H1 (cell line): ENCODE measurements around the gene SPATA21. TPM values are rescaled to one million over a fixed set of nuclear protein-coding genes. Genes with fewer than 3 reads are reported as not detected.

Experiments
- ASH2L ChIP-seq: fragments of 200-600, 300-600 bp; sonication (generic); IDR thresholded peaks from one replicate; pipeline ENCODE4 v1.7.1; 2017; ENCODE audit warnings: low read length
- POU5F1 ChIP-seq: IDR thresholded peaks from 2 replicates; pipeline ENCODE4 v1.6.1; 2011; ENCODE audit warnings: low read depth, mild to moderate bottlenecking, low read length, moderate library complexity
- SUZ12 ChIP-seq: fragments of 200-600 bp; sonication (generic); IDR thresholded peaks from 2 replicates; pipeline ENCODE4 v1.6.1; 2012; ENCODE audit warnings: mild to moderate bottlenecking, inconsistent platforms, low read length, moderate library complexity, mixed read lengths
- TAF1 ChIP-seq: IDR thresholded peaks from 2 replicates; pipeline ENCODE4 v1.6.1; 2011; ENCODE audit warnings: mild to moderate bottlenecking, low read depth, low read length
- polyA plus RNA-seq, 7 experiments: library from polyadenylated mRNA; depleted of rRNA in 3 of 7; stranded (reverse) in 5 of 7; unstranded in 2 of 7; fragments of >200 nt in 5 of 7; fragments of 200-250 nt in 2 of 7; gene quantifications; 1 replicate in 5 of 7; 2 replicates in 1 of 7; 4 replicates in 1 of 7; pipeline versions ENCODE4 v1.2.1 to v1.2.3, GENCODE V29; 2011 to 2013; ENCODE audit warnings: missing spikeins in 2 of 7, mixed read lengths in 2 of 7
- total RNA-seq: library from RNA; stranded (reverse); fragmentation: NEBNext Ultra II Directional; extraction: Animal tissue kit (Norgen Biotek cat#: 25700); gene quantifications from 2 replicates; pipeline ENCODE4 v1.2.1, GENCODE V29; 2021
- TF ChIP-seq, protein P1 (sequence below): fragments of 300-600 bp; sonication (generic); IDR thresholded peaks from 2 replicates; pipeline ENCODE4 v1.7.1; 2012; ENCODE audit warnings: low read length, moderate library complexity, mild to moderate bottlenecking, inconsistent platforms; ENCODE audit not compliant: insufficient replicate concordance
- TF ChIP-seq, protein P2 (sequence below): IDR thresholded peaks from 2 replicates; pipeline ENCODE4 v1.6.1; 2012; ENCODE audit warnings: inconsistent platforms
- TF ChIP-seq, protein P3 (sequence below): IDR thresholded peaks from 2 replicates; pipeline ENCODE4 v1.6.1; 2012; ENCODE audit warnings: low read length, inconsistent platforms

The SPATA21 gene
- total and polyA plus RNA-seq, 2 of the 8 experiments (the other 6 are each of a cell fraction or from before 2014, with no cell fraction given), result not detected

GRCh38 chr1:16440470-16441281 lies 3.5 kb upstream of the SPATA21 start, which contains the start of gene NECAP2 (continued):
- TF ChIP-seq, protein P1, sequence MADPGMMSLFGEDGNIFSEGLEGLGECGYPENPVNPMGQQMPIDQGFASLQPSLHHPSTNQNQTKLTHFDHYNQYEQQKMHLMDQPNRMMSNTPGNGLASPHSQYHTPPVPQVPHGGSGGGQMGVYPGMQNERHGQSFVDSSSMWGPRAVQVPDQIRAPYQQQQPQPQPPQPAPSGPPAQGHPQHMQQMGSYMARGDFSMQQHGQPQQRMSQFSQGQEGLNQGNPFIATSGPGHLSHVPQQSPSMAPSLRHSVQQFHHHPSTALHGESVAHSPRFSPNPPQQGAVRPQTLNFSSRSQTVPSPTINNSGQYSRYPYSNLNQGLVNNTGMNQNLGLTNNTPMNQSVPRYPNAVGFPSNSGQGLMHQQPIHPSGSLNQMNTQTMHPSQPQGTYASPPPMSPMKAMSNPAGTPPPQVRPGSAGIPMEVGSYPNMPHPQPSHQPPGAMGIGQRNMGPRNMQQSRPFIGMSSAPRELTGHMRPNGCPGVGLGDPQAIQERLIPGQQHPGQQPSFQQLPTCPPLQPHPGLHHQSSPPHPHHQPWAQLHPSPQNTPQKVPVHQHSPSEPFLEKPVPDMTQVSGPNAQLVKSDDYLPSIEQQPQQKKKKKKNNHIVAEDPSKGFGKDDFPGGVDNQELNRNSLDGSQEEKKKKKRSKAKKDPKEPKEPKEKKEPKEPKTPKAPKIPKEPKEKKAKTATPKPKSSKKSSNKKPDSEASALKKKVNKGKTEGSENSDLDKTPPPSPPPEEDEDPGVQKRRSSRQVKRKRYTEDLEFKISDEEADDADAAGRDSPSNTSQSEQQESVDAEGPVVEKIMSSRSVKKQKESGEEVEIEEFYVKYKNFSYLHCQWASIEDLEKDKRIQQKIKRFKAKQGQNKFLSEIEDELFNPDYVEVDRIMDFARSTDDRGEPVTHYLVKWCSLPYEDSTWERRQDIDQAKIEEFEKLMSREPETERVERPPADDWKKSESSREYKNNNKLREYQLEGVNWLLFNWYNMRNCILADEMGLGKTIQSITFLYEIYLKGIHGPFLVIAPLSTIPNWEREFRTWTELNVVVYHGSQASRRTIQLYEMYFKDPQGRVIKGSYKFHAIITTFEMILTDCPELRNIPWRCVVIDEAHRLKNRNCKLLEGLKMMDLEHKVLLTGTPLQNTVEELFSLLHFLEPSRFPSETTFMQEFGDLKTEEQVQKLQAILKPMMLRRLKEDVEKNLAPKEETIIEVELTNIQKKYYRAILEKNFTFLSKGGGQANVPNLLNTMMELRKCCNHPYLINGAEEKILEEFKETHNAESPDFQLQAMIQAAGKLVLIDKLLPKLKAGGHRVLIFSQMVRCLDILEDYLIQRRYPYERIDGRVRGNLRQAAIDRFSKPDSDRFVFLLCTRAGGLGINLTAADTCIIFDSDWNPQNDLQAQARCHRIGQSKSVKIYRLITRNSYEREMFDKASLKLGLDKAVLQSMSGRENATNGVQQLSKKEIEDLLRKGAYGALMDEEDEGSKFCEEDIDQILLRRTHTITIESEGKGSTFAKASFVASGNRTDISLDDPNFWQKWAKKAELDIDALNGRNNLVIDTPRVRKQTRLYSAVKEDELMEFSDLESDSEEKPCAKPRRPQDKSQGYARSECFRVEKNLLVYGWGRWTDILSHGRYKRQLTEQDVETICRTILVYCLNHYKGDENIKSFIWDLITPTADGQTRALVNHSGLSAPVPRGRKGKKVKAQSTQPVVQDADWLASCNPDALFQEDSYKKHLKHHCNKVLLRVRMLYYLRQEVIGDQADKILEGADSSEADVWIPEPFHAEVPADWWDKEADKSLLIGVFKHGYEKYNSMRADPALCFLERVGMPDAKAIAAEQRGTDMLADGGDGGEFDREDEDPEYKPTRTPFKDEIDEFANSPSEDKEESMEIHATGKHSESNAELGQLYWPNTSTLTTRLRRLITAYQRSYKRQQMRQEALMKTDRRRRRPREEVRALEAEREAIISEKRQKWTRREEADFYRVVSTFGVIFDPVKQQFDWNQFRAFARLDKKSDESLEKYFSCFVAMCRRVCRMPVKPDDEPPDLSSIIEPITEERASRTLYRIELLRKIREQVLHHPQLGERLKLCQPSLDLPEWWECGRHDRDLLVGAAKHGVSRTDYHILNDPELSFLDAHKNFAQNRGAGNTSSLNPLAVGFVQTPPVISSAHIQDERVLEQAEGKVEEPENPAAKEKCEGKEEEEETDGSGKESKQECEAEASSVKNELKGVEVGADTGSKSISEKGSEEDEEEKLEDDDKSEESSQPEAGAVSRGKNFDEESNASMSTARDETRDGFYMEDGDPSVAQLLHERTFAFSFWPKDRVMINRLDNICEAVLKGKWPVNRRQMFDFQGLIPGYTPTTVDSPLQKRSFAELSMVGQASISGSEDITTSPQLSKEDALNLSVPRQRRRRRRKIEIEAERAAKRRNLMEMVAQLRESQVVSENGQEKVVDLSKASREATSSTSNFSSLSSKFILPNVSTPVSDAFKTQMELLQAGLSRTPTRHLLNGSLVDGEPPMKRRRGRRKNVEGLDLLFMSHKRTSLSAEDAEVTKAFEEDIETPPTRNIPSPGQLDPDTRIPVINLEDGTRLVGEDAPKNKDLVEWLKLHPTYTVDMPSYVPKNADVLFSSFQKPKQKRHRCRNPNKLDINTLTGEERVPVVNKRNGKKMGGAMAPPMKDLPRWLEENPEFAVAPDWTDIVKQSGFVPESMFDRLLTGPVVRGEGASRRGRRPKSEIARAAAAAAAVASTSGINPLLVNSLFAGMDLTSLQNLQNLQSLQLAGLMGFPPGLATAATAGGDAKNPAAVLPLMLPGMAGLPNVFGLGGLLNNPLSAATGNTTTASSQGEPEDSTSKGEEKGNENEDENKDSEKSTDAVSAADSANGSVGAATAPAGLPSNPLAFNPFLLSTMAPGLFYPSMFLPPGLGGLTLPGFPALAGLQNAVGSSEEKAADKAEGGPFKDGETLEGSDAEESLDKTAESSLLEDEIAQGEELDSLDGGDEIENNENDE, result no peak
- TF ChIP-seq POU5F1 (no peak), TAF1 (peak; percentile 85), SUZ12 (no peak), ASH2L (peak; percentile 91)
- TF ChIP-seq, protein P2, sequence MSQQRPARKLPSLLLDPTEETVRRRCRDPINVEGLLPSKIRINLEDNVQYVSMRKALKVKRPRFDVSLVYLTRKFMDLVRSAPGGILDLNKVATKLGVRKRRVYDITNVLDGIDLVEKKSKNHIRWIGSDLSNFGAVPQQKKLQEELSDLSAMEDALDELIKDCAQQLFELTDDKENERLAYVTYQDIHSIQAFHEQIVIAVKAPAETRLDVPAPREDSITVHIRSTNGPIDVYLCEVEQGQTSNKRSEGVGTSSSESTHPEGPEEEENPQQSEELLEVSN, result peak; percentile 89
- TF ChIP-seq, protein P3, sequence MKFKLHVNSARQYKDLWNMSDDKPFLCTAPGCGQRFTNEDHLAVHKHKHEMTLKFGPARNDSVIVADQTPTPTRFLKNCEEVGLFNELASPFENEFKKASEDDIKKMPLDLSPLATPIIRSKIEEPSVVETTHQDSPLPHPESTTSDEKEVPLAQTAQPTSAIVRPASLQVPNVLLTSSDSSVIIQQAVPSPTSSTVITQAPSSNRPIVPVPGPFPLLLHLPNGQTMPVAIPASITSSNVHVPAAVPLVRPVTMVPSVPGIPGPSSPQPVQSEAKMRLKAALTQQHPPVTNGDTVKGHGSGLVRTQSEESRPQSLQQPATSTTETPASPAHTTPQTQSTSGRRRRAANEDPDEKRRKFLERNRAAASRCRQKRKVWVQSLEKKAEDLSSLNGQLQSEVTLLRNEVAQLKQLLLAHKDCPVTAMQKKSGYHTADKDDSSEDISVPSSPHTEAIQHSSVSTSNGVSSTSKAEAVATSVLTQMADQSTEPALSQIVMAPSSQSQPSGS, result peak; percentile 27
